Stimulated activated CD4-positive, alpha-beta T cell treated with anti-CD3 and anti-CD28 coated beads, TNF-alpha, amount 100 ng/mL, for 48 hours (primary cell): Measurements from ENCODE around the gene PGA5.
A peak's percentile ranks its signal among the peaks of the same experiment; 100 is the strongest.

Experiments used
- DNase-seq, 3 donors: peaks; one replicate each; pipeline ENCODE4 v3.0.0-alpha.2; 2020; ENCODE audit warnings: low read depth in 3 of 3

Gene PGA5

GRCh38 chr11:61293867-61294716, 53.1 kb downstream of the PGA5 start:
- DNase-seq = peak in 2 of 3 donors; percentile 22 to 29

GRCh38 chr11:61294717-61295595, 54.0 kb downstream of the PGA5 start, which contains the start of gene VWCE:
Gene VWCE, minus strand, starts transcription at chr11:61295316. Its CDS starts 279 bp downstream, at chr11:61295037.
- DNase-seq = peak; percentile 44 to 64 (median 62)

GRCh38 chr11:61295596-61295926, 54.6 kb downstream of the PGA5 start:
- no peak for DNase-seq

GRCh38 chr11:61297341-61297740, 56.4 kb downstream of the PGA5 start:
- no peak for DNase-seq

- DNase-seq = no peak
These were observed 56.8 kb downstream of the PGA5 start for GRCh38 chr11:61297746-61298145.

- DNase-seq = no peak
These were observed 57.8 kb downstream of the PGA5 start for GRCh38 chr11:61298663-61299244.
